NCI-H446 (cell line): ENCODE results near the gene PTX4.

Experiments used
- DNase-seq, 2 experiments: peaks; one replicate each; lab custom pipeline; 2025; lab: John Stamatoyannopoulos, UW

Gene PTX4

GRCh38 chr16:1488619-1489018 is at the start of gene PTX4:
Gene PTX4, minus strand, starts transcription at chr16:1488944. Its CDS starts 35 bp downstream, at chr16:1488909.
- DNase-seq, result no peak

GRCh38 chr16:1537763-1538289 is 49.1 kb upstream of the PTX4 start:
- no peak for DNase-seq

- no peak for DNase-seq
Measured at GRCh38 chr16:1537138-1537577, 48.4 kb upstream of the PTX4 start.

GRCh38 chr16:1536601-1537000 is 47.9 kb upstream of the PTX4 start:
- no peak for DNase-seq

- no peak for DNase-seq
Measured at GRCh38 chr16:1535391-1536291, 46.9 kb upstream of the PTX4 start.

GRCh38 chr16:1534021-1535020 is 45.6 kb upstream of the PTX4 start:
- no peak for DNase-seq

GRCh38 chr16:1533443-1533951 is 44.8 kb upstream of the PTX4 start, which contains the start of gene TMEM204:
Gene TMEM204, plus strand, starts transcription at chr16:1533666. Its CDS starts 610 bp downstream, at chr16:1534276.
- no peak for DNase-seq

- no peak for DNase-seq
Measured at GRCh38 chr16:1532771-1533170, 44.0 kb upstream of the PTX4 start.

- DNase-seq, result no peak
Measured at GRCh38 chr16:1532081-1532760, 43.5 kb upstream of the PTX4 start.

GRCh38 chr16:1531638-1531910 is 42.8 kb upstream of the PTX4 start:
- DNase-seq, result no peak

- DNase-seq, result no peak
Measured at GRCh38 chr16:1530883-1531637, 42.3 kb upstream of the PTX4 start.

GRCh38 chr16:1530349-1530882 is 41.7 kb upstream of the PTX4 start:
- no peak for DNase-seq

GRCh38 chr16:1528921-1529537 is 40.3 kb upstream of the PTX4 start:
- no peak for DNase-seq

GRCh38 chr16:1527836-1528811 is 39.4 kb upstream of the PTX4 start:
- no peak for DNase-seq

GRCh38 chr16:1526608-1527555 is 38.1 kb upstream of the PTX4 start:
- no peak for DNase-seq

GRCh38 chr16:1525871-1526607 is 37.3 kb upstream of the PTX4 start:
- DNase-seq, result no peak

- no peak for DNase-seq
Measured at GRCh38 chr16:1524366-1524765, 35.6 kb upstream of the PTX4 start.
